Right cardiac atrium (tissue), 5 donors: ENCODE measurements around the gene VSIG8. TPM values are rescaled to one million over a fixed set of nuclear protein-coding genes. Genes with fewer than 3 reads are reported as not detected.
A peak's percentile ranks its signal among the peaks of the same experiment; 100 is the strongest.

Experiments
- ATAC-seq, 2 donors: fragments of 200-7000 bp; cut with Tn5 transposase; one replicate each; pipeline versions ENCODE4 v1.8.0 to v1.9.1; 2020; ENCODE audit warnings: moderate library complexity in 2 of 2, mild to moderate bottlenecking in 1 of 2
- DNase-seq, 3 donors: peaks; one replicate each; pipeline ENCODE4 v3.0.0-alpha.2; 2020
- H3K27ac ChIP-seq: one replicate; pipeline ENCODE4 v1.5.1; 2013; ENCODE audit warnings: mild to moderate bottlenecking, low read length, control low read depth, moderate library complexity
- H3K27me3 ChIP-seq: one replicate; pipeline ENCODE4 v1.6.1; 2013; ENCODE audit not compliant: control insufficient read depth, insufficient read depth
- H3K4me1 ChIP-seq: one replicate; pipeline ENCODE4 v1.6.1; 2013; ENCODE audit warnings: low read length; ENCODE audit not compliant: control insufficient read depth, insufficient read depth
- H3K4me3 ChIP-seq: one replicate; pipeline ENCODE4 v1.5.1; 2013; ENCODE audit warnings: low read length, control low read depth
- H3K9me3 ChIP-seq: one replicate; pipeline ENCODE4 v1.6.1; 2013; ENCODE audit warnings: low read length; ENCODE audit not compliant: control insufficient read depth
- WGBS: extraction: QIAGEN DNeasy Blood & Tissue Kit; methylation state at CpG from one replicate; pipeline ENCODE4 v1.1.7; 2013; 5-methylcytosine and 5-hydroxymethylcytosine counted together
- intact Hi-C, 4 donors: fragments of 100-400 bp; cut with DNase I; formaldehyde crosslinking; loops; one replicate each; pipeline versions ENCODE4 v1.11.0 to v1.14.0; 2022 to 2023
- polyA plus RNA-seq: library from polyadenylated mRNA; stranded (reverse); fragments of 200-250 nt; gene quantifications from one replicate; pipeline ENCODE4 v1.2.3, GENCODE V29; 2013
- total RNA-seq, 4 donors: library from RNA; stranded (reverse); fragmentation: NEBNext Ultra II Directional; extraction: Animal tissue kit (Norgen Biotek cat#: 25700); gene quantifications; one replicate each; pipeline ENCODE4 v1.2.1, GENCODE V29; 2021
- donor health status: healthy with polysubstance abuse.
- donor health status: DM: no; HTN: yes; CAD: no.
- donor health status: DM: no; HTN: no; CAD: no.
- donor health status: DM: no; HTN: yes; CAD: no; lungs with severe emphysema.
- donor health status: DM: yes; HTN: yes; CAD: no.

Gene VSIG8
- total and polyA plus RNA-seq, 5 donors: 0.07 to 0.23 (median 0.19) TPM; not detected in 2

GRCh38 chr1:159868766-159869165, 6.3 kb upstream of the VSIG8 start:
- Histone ChIP-seq H3K27me3 (no peaks in the 10 kb centered on the region), H3K4me3 (no peak overlapping the region), H3K4me1 (peaks cover 11% of the 10 kb centered on the region), H3K9me3 (no peaks in the 10 kb centered on the region), H3K27ac (no peak overlapping the region)
- intact Hi-C loops: no loop called here
- DNase-seq (no peak), ATAC-seq (no peak)
- WGBS: 72% methylated on average over 3 of the region's 3 CpGs

- no peaks in the 10 kb centered on the region for H3K9me3 ChIP-seq
- ATAC-seq (peak; percentile 82 to 84), DNase-seq (peak; percentile 46 to 67 (median 66))
- H3K27me3 ChIP-seq: no peaks in the 10 kb centered on the region
- 15% methylated on average over 9 of the region's 9 CpGs for WGBS
- intact Hi-C loops: no loop called here
- no peak overlapping the region for H3K4me3 ChIP-seq
- H3K4me1 ChIP-seq: peaks cover 11% of the 10 kb centered on the region
- H3K27ac ChIP-seq: peak overlapping the region; percentile 38
These were observed 5.2 kb upstream of the VSIG8 start for GRCh38 chr1:159867664-159868026.

GRCh38 chr1:159866905-159867663, 4.6 kb upstream of the VSIG8 start:
- DNase-seq (no peak), ATAC-seq (no peak)
- intact Hi-C loops: no loop called here
- Histone ChIP-seq H3K27ac (peak overlapping the region; percentile 38), H3K27me3 (no peaks in the 10 kb centered on the region), H3K9me3 (no peaks in the 10 kb centered on the region), H3K4me3 (no peak overlapping the region), H3K4me1 (peaks cover 11% of the 10 kb centered on the region)
- 59% methylated on average over 14 of the region's 14 CpGs for WGBS

- no peak overlapping the region for H3K4me3 ChIP-seq
- 68% methylated on average over 1 of the region's 1 CpG for WGBS
- ATAC-seq: no peak
- no peaks in the 10 kb centered on the region for H3K9me3 ChIP-seq
- no peaks in the 10 kb centered on the region for H3K27me3 ChIP-seq
- intact Hi-C loops: no loop called here
- peaks cover 11% of the 10 kb centered on the region for H3K4me1 ChIP-seq
- H3K27ac ChIP-seq: no peak overlapping the region
- no peak for DNase-seq
These were observed 3.6 kb upstream of the VSIG8 start for GRCh38 chr1:159866066-159866465.

- no peak for DNase-seq
- H3K4me1 ChIP-seq: peaks cover 11% of the 10 kb centered on the region
- H3K27me3 ChIP-seq: no peaks in the 10 kb centered on the region
- WGBS: 92% methylated on average over 2 of the region's 2 CpGs
- H3K27ac ChIP-seq: no peak overlapping the region
- H3K9me3 ChIP-seq: no peaks in the 10 kb centered on the region
- ATAC-seq: no peak
- no peak overlapping the region for H3K4me3 ChIP-seq
- intact Hi-C loops: no loop called here
These were observed 1.8 kb upstream of the VSIG8 start for GRCh38 chr1:159864262-159864661.

GRCh38 chr1:159862031-159862430, 426 bp downstream of the VSIG8 start:
- no peak for ATAC-seq

GRCh38 chr1:159861218-159861617, 1.2 kb downstream of the VSIG8 start:
- DNase-seq: no peak
- Histone ChIP-seq H3K4me1 (no peaks in the 10 kb centered on the region), H3K4me3 (no peak overlapping the region), H3K9me3 (no peaks in the 10 kb centered on the region), H3K27ac (no peak overlapping the region), H3K27me3 (no peaks in the 10 kb centered on the region)
- ATAC-seq: no peak
- 80% methylated on average over 8 of the region's 8 CpGs for WGBS
- intact Hi-C loops: no loop called here

More at GRCh38 chr1:159862031-159862430, 426 bp downstream of the VSIG8 start:
- Histone ChIP-seq H3K27me3 (no peaks in the 10 kb centered on the region), H3K4me1 (no peaks in the 10 kb centered on the region), H3K4me3 (no peak overlapping the region), H3K9me3 (no peaks in the 10 kb centered on the region), H3K27ac (no peak overlapping the region)
- WGBS: 80% methylated on average over 5 of the region's 5 CpGs
- intact Hi-C loops: no loop called here
- no peak for DNase-seq

- intact Hi-C loops: no loop called here
- Histone ChIP-seq H3K4me3 (no peak overlapping the region), H3K27ac (no peak overlapping the region), H3K27me3 (no peaks in the 10 kb centered on the region), H3K9me3 (no peaks in the 10 kb centered on the region), H3K4me1 (no peaks in the 10 kb centered on the region)
- WGBS: 29% methylated on average over 3 of the region's 3 CpGs
- ATAC-seq (peak; percentile 18 to 21), DNase-seq (no peak)
These were observed 2.0 kb downstream of the VSIG8 start for GRCh38 chr1:159860456-159860855.

- Histone ChIP-seq H3K27me3 (no peaks in the 10 kb centered on the region), H3K4me3 (no peak overlapping the region), H3K4me1 (no peaks in the 10 kb centered on the region), H3K27ac (peak overlapping the region; percentile 15), H3K9me3 (no peaks in the 10 kb centered on the region)
- no peak for ATAC-seq
- WGBS: 81% methylated on average over 7 of the region's 7 CpGs
- intact Hi-C loops: loop anchor here in 1 of 4 donors (10.0 kb wide), 1 partner anchor 65 kb away; the partner anchor contains the start of gene TAGLN2
- no peak for DNase-seq
These were observed 2.6 kb downstream of the VSIG8 start for GRCh38 chr1:159859767-159860322.

GRCh38 chr1:159857889-159858288, 4.6 kb downstream of the VSIG8 start:
- intact Hi-C loops: loop anchor here in 1 of 4 donors (10.0 kb wide), 1 partner anchor 67 kb away; the partner anchor contains the start of gene TAGLN2
- no peaks in the 10 kb centered on the region for H3K27me3 ChIP-seq
- no peak overlapping the region for H3K4me3 ChIP-seq
- WGBS: 90% methylated on average over 6 of the region's 6 CpGs
- DNase-seq: no peak
- no peaks in the 10 kb centered on the region for H3K4me1 ChIP-seq
- ATAC-seq: no peak
- H3K9me3 ChIP-seq: no peaks in the 10 kb centered on the region
- H3K27ac ChIP-seq: no peak overlapping the region

- Histone ChIP-seq H3K27ac (no peak overlapping the region), H3K9me3 (no peaks in the 10 kb centered on the region), H3K4me1 (no peaks in the 10 kb centered on the region), H3K4me3 (no peak overlapping the region), H3K27me3 (no peaks in the 10 kb centered on the region)
- 98% methylated on average over 1 of the region's 1 CpG for WGBS
- DNase-seq (no peak), ATAC-seq (no peak)
- intact Hi-C loops: loop anchor here in 1 of 4 donors (10.0 kb wide), 1 partner anchor 68 kb away; the partner anchor contains the start of gene TAGLN2
These were observed 5.9 kb downstream of the VSIG8 start for GRCh38 chr1:159856576-159856975.
